GM23338 (cell line): Measurements from ENCODE around the gene AFAP1L2. TPM values are rescaled to one million over a fixed set of nuclear protein-coding genes. Genes with fewer than 3 reads are reported as not detected.

Experiments
- ATAC-seq: fragments of 200-7000 bp; cut with Tn5 transposase; 3 replicates; pipeline ENCODE4 v1.9.1; 2020
- DNase-seq: peaks from one replicate; pipeline ENCODE4 v3.0.0-alpha.2; 2015; ENCODE audit warnings: low spot score
- H2AFZ ChIP-seq: fragments of 200-600 bp; sonication (generic); 2 replicates; pipeline ENCODE4 v1.8.0; 2016; ENCODE audit warnings: antibody characterized with exemption, mild to moderate bottlenecking, moderate library complexity
- H3F3A ChIP-seq: fragments of 200-600 bp; sonication (generic); replicated peaks from 2 replicates; pipeline ENCODE4 v1.8.0; 2017; ENCODE audit warnings: antibody characterized with exemption, mixed run types, low read depth
- H3K27ac ChIP-seq: fragments of 200-600 bp; sonication (generic); 2 replicates; pipeline ENCODE4 v1.6.1; 2016; ENCODE audit warnings: low read depth
- H3K27me3 ChIP-seq: fragments of 200-600 bp; sonication (generic); 2 replicates; pipeline ENCODE4 v1.8.0; 2016; ENCODE audit warnings: mild to moderate bottlenecking, mixed run types, moderate library complexity; ENCODE audit not compliant: insufficient read depth
- H3K36me3 ChIP-seq: fragments of 200-600 bp; sonication (generic); 2 replicates; pipeline ENCODE4 v1.8.0; 2016; ENCODE audit warnings: mild to moderate bottlenecking; ENCODE audit not compliant: insufficient read depth
- H3K4me1 ChIP-seq: fragments of 200-600 bp; sonication (generic); 2 replicates; pipeline ENCODE4 v1.8.0; 2016; ENCODE audit warnings: mild to moderate bottlenecking, moderate library complexity; ENCODE audit not compliant: insufficient read depth
- H3K4me2 ChIP-seq: fragments of 200-600 bp; sonication (generic); 2 replicates; pipeline ENCODE4 v1.7.1; 2017; ENCODE audit warnings: mixed run types
- H3K4me3 ChIP-seq: fragments of 200-600 bp; sonication (generic); 2 replicates; pipeline ENCODE4 v1.6.1; 2016; ENCODE audit warnings: mixed run types
- H3K79me2 ChIP-seq: fragments of 200-600 bp; sonication (generic); replicated peaks from 2 replicates; pipeline ENCODE4 v1.8.0; 2017; ENCODE audit warnings: mild to moderate bottlenecking; ENCODE audit not compliant: insufficient read depth
- H3K9me2 ChIP-seq: fragments of 200-600 bp; sonication (generic); 2 replicates; pipeline ENCODE4 v1.8.0; 2017; ENCODE audit not compliant: insufficient read depth
- H4K20me1 ChIP-seq: fragments of 200-600 bp; sonication (generic); replicated peaks from 2 replicates; pipeline ENCODE4 v1.8.0; 2017; ENCODE audit warnings: mild to moderate bottlenecking; ENCODE audit not compliant: insufficient read depth
- H3K27ac Mint-ChIP-seq: 2 replicates; pipeline ENCODE4 v1.8.0; 2020; ENCODE audit warnings: inconsistent platforms, mild to moderate bottlenecking, moderate library complexity, mixed read lengths
- H3K27me3 Mint-ChIP-seq: 3 replicates; pipeline ENCODE4 v1.8.0; 2022; ENCODE audit warnings: low read depth, mild to moderate bottlenecking, moderate library complexity, mixed read lengths, inconsistent platforms; ENCODE audit not compliant: insufficient read depth, poor library complexity
- H3K36me3 Mint-ChIP-seq: 3 replicates; pipeline ENCODE4 v1.8.0; 2021; ENCODE audit warnings: low read depth, mild to moderate bottlenecking, inconsistent platforms, moderate library complexity, mixed read lengths
- H3K4me1 Mint-ChIP-seq: 3 replicates; pipeline ENCODE4 v1.8.0; 2020; ENCODE audit warnings: mild to moderate bottlenecking, inconsistent platforms, mixed read lengths
- H3K4me3 Mint-ChIP-seq: 3 replicates; pipeline ENCODE4 v1.8.0; 2021; ENCODE audit warnings: moderate library complexity, mild to moderate bottlenecking, inconsistent platforms, mixed read lengths
- H3K9me3 Mint-ChIP-seq: 3 replicates; pipeline ENCODE4 v1.8.0; 2020; ENCODE audit warnings: moderate library complexity, mild to moderate bottlenecking, inconsistent platforms, mixed read lengths
- CREB1 ChIP-seq: fragments of 250-450 bp; sonication (Bioruptor Pico); IDR thresholded peaks from 2 replicates; pipeline ENCODE4 v1.5.0; 2020; ENCODE audit warnings: low read depth, mild to moderate bottlenecking, moderate library complexity
- ETS1 ChIP-seq: IDR thresholded peaks from 2 replicates; pipeline ENCODE4 v1.6.1; 2016; ENCODE audit warnings: antibody characterized with exemption
- EZH2 ChIP-seq: fragments of 200-600 bp; sonication (generic); IDR thresholded peaks from one replicate; pipeline ENCODE4 v1.8.0; 2017; ENCODE audit warnings: antibody characterized with exemption, mild to moderate bottlenecking, low read depth; ENCODE audit not compliant: unreplicated experiment
- JUNB ChIP-seq: IDR thresholded peaks from one replicate; pipeline ENCODE4 v1.6.1; 2016; ENCODE audit warnings: antibody characterized with exemption; ENCODE audit not compliant: unreplicated experiment
- POLR2AphosphoS5 ChIP-seq: IDR thresholded peaks from 2 replicates; pipeline ENCODE4 v1.6.1; 2016; ENCODE audit warnings: antibody characterized with exemption, low read depth
- ZNF114 ChIP-seq: fragments of 250-450 bp; sonication (Bioruptor Pico); IDR thresholded peaks from 2 replicates; pipeline ENCODE4 v1.5.0; 2020; ENCODE audit warnings: mild to moderate bottlenecking, moderate library complexity
- polyA plus RNA-seq: library from polyadenylated mRNA; unstranded; fragments of >200 nt; fragmentation: Nextera tagmentation; extraction: Ambion mirVana; gene quantifications from 2 replicates; pipeline ENCODE4 v1.2.1, GENCODE V29; 2016
- total RNA-seq: library from RNA; depleted of rRNA; stranded (reverse); fragments of >200 nt; shearing (Covaris generic); gene quantifications from 2 replicates; pipeline ENCODE4 v1.2.3, GENCODE V29; 2014
- TF ChIP-seq, protein P1 (sequence below): fragments of 250-450 bp; sonication (Bioruptor Pico); IDR thresholded peaks from 2 replicates; pipeline ENCODE4 v1.5.0; 2020; ENCODE audit warnings: mild to moderate bottlenecking, moderate library complexity

The AFAP1L2 gene
- total and polyA plus RNA-seq, 2 experiments from 2014 or later, result 2.3 to 6.5 TPM

- no peak overlapping the region for H3K27ac Mint-ChIP-seq
- ATAC-seq (no peak), DNase-seq (no peak)
- H3K4me1 Mint-ChIP-seq, result peaks cover 6% of the 10 kb centered on the region
- no peaks in the 10 kb centered on the region for H3K27me3 ChIP-seq
- peaks cover 14% of the 10 kb centered on the region for H3K9me3 Mint-ChIP-seq
- peaks cover 13% of the 10 kb centered on the region for H3K27me3 Mint-ChIP-seq
- H3K4me3 ChIP-seq, result no peak overlapping the region
- no peaks in the 10 kb centered on the region for H3F3A ChIP-seq
- no peaks in the 10 kb centered on the region for H3K79me2 ChIP-seq
- H3K36me3 ChIP-seq, result peaks cover 10% of the 10 kb centered on the region
- no peaks in the 10 kb centered on the region for H4K20me1 ChIP-seq
- H3K36me3 Mint-ChIP-seq, result peaks cover 32% of the 10 kb centered on the region
- H3K4me3 Mint-ChIP-seq, result no peak overlapping the region
- H3K4me2 ChIP-seq, result no peak overlapping the region
- no peaks in the 10 kb centered on the region for H3K4me1 ChIP-seq
- no peak overlapping the region for H3K27ac ChIP-seq
- H2AFZ ChIP-seq, result no peak overlapping the region
- no peak for TF ChIP-seq CREB1 (CRISPR knock-in tag)
- TF ChIP-seq ZNF114 (CRISPR knock-in tag), result no peak
- TF ChIP-seq EZH2, result no peak
- TF ChIP-seq ETS1, result no peak
- no peaks in the 10 kb centered on the region for H3K9me2 ChIP-seq
These were observed 104.2 kb downstream of the AFAP1L2 start for GRCh38 chr10:114300036-114300645.

DNA sequence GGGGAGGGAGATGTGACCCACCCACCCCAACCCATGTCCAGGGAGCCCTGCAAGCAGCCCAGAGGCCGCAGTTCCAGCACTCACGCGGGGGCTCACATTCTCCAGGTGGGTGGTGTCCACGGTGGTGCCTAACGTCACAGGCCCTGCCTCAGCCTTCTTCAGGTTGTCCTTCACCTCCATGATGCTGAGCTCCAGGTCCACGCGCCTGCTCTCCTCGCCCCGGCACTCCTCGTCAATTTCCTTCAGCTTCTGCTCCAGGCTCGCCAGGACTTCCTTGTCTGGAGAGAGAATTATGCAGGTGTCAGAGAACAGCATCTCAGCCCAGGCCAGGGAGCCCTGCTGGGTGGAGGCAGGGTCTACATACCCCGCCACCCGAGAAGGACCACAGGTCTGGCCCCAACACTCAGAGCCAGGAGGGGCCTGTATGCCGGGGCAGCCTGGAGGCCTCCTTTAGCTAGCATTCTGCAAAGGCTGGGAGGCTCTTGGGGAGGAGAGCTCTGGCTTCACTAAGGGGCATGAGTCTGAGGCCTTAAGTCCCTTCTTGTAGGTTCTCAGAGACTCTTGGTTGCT lies 107.1 kb downstream of the AFAP1L2 start:
- Mint-ChIP-seq H3K36me3 (peaks cover 40% of the 10 kb centered on the region), H3K4me1 (no peaks in the 10 kb centered on the region; the same call in 2 of the 3 replicates), H3K9me3 (peaks cover 21% of the 10 kb centered on the region)

More for the DNA sequence above, 107.1 kb downstream of the AFAP1L2 start:
- Histone ChIP-seq H2AFZ (no peak overlapping the region), H3K4me3 (no peak overlapping the region), H3K27me3 (no peaks in the 10 kb centered on the region), H4K20me1 (no peaks in the 10 kb centered on the region), H3K79me2 (no peaks in the 10 kb centered on the region), H3K36me3 (peaks cover 15% of the 10 kb centered on the region), H3K9me2 (no peaks in the 10 kb centered on the region), H3F3A (no peaks in the 10 kb centered on the region), H3K4me2 (no peak overlapping the region), H3K27ac (no peak overlapping the region), H3K4me1 (no peaks in the 10 kb centered on the region)
- H3K27me3 Mint-ChIP-seq, result peaks cover 9% of the 10 kb centered on the region
- DNase-seq, result no peak
- no peak overlapping the region for H3K4me3 Mint-ChIP-seq
- no peak overlapping the region for H3K27ac Mint-ChIP-seq
- TF ChIP-seq, protein P1, sequence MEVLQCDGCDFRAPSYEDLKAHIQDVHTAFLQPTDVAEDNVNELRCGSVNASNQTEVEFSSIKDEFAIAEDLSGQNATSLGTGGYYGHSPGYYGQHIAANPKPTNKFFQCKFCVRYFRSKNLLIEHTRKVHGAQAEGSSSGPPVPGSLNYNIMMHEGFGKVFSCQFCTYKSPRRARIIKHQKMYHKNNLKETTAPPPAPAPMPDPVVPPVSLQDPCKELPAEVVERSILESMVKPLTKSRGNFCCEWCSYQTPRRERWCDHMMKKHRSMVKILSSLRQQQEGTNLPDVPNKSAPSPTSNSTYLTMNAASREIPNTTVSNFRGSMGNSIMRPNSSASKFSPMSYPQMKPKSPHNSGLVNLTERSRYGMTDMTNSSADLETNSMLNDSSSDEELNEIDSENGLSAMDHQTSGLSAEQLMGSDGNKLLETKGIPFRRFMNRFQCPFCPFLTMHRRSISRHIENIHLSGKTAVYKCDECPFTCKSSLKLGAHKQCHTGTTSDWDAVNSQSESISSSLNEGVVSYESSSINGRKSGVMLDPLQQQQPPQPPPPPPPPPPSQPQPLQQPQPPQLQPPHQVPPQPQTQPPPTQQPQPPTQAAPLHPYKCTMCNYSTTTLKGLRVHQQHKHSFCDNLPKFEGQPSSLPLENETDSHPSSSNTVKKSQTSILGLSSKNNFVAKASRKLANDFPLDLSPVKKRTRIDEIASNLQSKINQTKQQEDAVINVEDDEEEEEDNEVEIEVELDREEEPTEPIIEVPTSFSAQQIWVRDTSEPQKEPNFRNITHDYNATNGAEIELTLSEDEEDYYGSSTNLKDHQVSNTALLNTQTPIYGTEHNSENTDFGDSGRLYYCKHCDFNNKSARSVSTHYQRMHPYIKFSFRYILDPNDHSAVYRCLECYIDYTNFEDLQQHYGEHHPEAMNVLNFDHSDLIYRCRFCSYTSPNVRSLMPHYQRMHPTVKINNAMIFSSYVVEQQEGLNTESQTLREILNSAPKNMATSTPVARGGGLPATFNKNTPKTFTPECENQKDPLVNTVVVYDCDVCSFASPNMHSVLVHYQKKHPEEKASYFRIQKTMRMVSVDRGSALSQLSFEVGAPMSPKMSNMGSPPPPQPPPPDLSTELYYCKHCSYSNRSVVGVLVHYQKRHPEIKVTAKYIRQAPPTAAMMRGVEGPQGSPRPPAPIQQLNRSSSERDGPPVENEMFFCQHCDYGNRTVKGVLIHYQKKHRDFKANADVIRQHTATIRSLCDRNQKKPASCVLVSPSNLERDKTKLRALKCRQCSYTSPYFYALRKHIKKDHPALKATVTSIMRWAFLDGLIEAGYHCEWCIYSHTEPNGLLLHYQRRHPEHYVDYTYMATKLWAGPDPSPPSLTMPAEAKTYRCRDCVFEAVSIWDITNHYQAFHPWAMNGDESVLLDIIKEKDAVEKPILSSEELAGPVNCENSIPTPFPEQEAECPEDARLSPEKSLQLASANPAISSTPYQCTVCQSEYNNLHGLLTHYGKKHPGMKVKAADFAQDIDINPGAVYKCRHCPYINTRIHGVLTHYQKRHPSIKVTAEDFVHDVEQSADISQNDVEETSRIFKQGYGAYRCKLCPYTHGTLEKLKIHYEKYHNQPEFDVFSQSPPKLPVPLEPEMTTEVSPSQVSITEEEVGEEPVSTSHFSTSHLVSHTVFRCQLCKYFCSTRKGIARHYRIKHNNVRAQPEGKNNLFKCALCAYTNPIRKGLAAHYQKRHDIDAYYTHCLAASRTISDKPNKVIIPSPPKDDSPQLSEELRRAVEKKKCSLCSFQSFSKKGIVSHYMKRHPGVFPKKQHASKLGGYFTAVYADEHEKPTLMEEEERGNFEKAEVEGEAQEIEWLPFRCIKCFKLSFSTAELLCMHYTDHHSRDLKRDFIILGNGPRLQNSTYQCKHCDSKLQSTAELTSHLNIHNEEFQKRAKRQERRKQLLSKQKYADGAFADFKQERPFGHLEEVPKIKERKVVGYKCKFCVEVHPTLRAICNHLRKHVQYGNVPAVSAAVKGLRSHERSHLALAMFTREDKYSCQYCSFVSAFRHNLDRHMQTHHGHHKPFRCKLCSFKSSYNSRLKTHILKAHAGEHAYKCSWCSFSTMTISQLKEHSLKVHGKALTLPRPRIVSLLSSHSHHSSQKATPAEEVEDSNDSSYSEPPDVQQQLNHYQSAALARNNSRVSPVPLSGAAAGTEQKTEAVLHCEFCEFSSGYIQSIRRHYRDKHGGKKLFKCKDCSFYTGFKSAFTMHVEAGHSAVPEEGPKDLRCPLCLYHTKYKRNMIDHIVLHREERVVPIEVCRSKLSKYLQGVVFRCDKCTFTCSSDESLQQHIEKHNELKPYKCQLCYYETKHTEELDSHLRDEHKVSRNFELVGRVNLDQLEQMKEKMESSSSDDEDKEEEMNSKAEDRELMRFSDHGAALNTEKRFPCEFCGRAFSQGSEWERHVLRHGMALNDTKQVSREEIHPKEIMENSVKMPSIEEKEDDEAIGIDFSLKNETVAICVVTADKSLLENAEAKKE (CRISPR knock-in tag), result no peak
- TF ChIP-seq JUNB, result no peak
- TF ChIP-seq ETS1, result no peak
- no peak for TF ChIP-seq POLR2AphosphoS5
- TF ChIP-seq EZH2, result no peak
- no peak for ATAC-seq
